HPDE6-E6E7 (cell line): ENCODE results near the gene ZBP1.

Experiments
- DNase-seq: peaks from one replicate; pipeline ENCODE4 v3.0.0; 2011; ENCODE audit warnings: missing footprints; ENCODE audit errors: extremely low spot score

Gene ZBP1

GRCh38 chr20:57558614-57559288 lies 61.5 kb downstream of the ZBP1 start:
- no peak for DNase-seq

- no peak for DNase-seq
Observed at GRCh38 chr20:57557926-57558613, 62.2 kb downstream of the ZBP1 start.

- no peak for DNase-seq
Observed at GRCh38 chr20:57556980-57557274, 63.3 kb downstream of the ZBP1 start.

- DNase-seq: no peak
Observed at GRCh38 chr20:57555457-57556184, 64.6 kb downstream of the ZBP1 start.
